ENCODE results near the gene AHNAK.

Gene AHNAK

GRCh38 chr11:62427630-62428233 is 118.9 kb downstream of the AHNAK start:
- H3K4me3 ChIP-seq (ENCODE audit: low read depth, low read length) = no peak overlapping the region
- DNase-seq (ENCODE audit: low read depth) = no peak
- in situ Hi-C loops (cut with HindIII; ENCODE audit: low sequenced_read_pairs) = no loop called here
- no peak for TF ChIP-seq CTCF (IDR thresholded peaks at IDR 0.05; ENCODE audit: low read depth, low read length, missing control alignments)

- no peak for TF ChIP-seq CTCF (IDR thresholded peaks at IDR 0.05; ENCODE audit: low read depth, low read length, missing control alignments)
- no peak for DNase-seq (ENCODE audit: low read depth)
- in situ Hi-C loops (cut with HindIII; ENCODE audit: low sequenced_read_pairs) = no loop called here
- no peak overlapping the region for H3K4me3 ChIP-seq (ENCODE audit: low read depth, low read length)
Observed at GRCh38 chr11:62423012-62423411, 123.6 kb downstream of the AHNAK start.

- H3K4me3 ChIP-seq (ENCODE audit: low read depth, low read length) = no peak overlapping the region
- in situ Hi-C loops (cut with HindIII; ENCODE audit: low sequenced_read_pairs) = no loop called here
- DNase-seq (ENCODE audit: low read depth) = no peak
- TF ChIP-seq CTCF (IDR thresholded peaks at IDR 0.05; ENCODE audit: low read depth, low read length, missing control alignments) = no peak
Observed at GRCh38 chr11:62421996-62422395, 124.6 kb downstream of the AHNAK start.

GRCh38 chr11:62420882-62421281 is 125.7 kb downstream of the AHNAK start:
- no peak overlapping the region for H3K4me3 ChIP-seq (ENCODE audit: low read depth, low read length)
- no peak for DNase-seq (ENCODE audit: low read depth)
- TF ChIP-seq CTCF (IDR thresholded peaks at IDR 0.05; ENCODE audit: low read depth, low read length, missing control alignments) = no peak
- in situ Hi-C loops (cut with HindIII; ENCODE audit: low sequenced_read_pairs) = no loop called here

GRCh38 chr11:62419943-62420342 is 126.7 kb downstream of the AHNAK start:
- no peak for DNase-seq (ENCODE audit: low read depth)
- TF ChIP-seq CTCF (IDR thresholded peaks at IDR 0.05; ENCODE audit: low read depth, low read length, missing control alignments) = no peak
- H3K4me3 ChIP-seq (ENCODE audit: low read depth, low read length) = no peak overlapping the region
- in situ Hi-C loops (cut with HindIII; ENCODE audit: low sequenced_read_pairs) = no loop called here

- in situ Hi-C loops (cut with HindIII; ENCODE audit: low sequenced_read_pairs) = no loop called here
- H3K4me3 ChIP-seq (ENCODE audit: low read depth, low read length) = no peak overlapping the region
- TF ChIP-seq CTCF (IDR thresholded peaks at IDR 0.05; ENCODE audit: low read depth, low read length, missing control alignments) = no peak
- DNase-seq (ENCODE audit: low read depth) = no peak
Observed at GRCh38 chr11:62419314-62419929, 127.2 kb downstream of the AHNAK start.
